Sigmoid colon (tissue), 7 donors: ENCODE data around the gene SART3. TPM values are rescaled to one million over a fixed set of nuclear protein-coding genes. Genes with fewer than 3 reads are reported as not detected.

Source experiments
- DNase-seq: peaks from one replicate; pipeline ENCODE4 v3.0.0-alpha.2; 2019
- H3K27ac ChIP-seq, 4 donors: fragments of 200-600 bp; sonication (generic); one replicate each; pipeline ENCODE4 v1.5.1; 2016 to 2019; ENCODE audit warnings: mild to moderate bottlenecking in 1 of 4
- H3K27me3 ChIP-seq, 3 donors: fragments of 200-600 bp; sonication (generic); one replicate each; pipeline ENCODE4 v1.5.1; 2019; ENCODE audit warnings: mild to moderate bottlenecking in 1 of 3
- H3K36me3 ChIP-seq, 4 donors: fragments of 200-600 bp; sonication (generic); one replicate each; pipeline ENCODE4 v1.5.1; 2016 to 2019
- H3K4me1 ChIP-seq, 4 donors: fragments of 200-600 bp; sonication (generic); one replicate each; pipeline ENCODE4 v1.5.1; 2017 to 2019
- H3K4me3 ChIP-seq, 4 donors: fragments of 200-600 bp; sonication (generic); one replicate each; pipeline ENCODE4 v1.5.1; 2017 to 2019; ENCODE audit warnings: mild to moderate bottlenecking in 2 of 4, moderate library complexity in 1 of 4
- H3K9me3 ChIP-seq, 4 donors: fragments of 200-600 bp in 3 of 4; sonication (generic) in 3 of 4; one replicate each; pipeline versions ENCODE4 v1.5.1 to v1.6.1; 2013 to 2019
- EP300 ChIP-seq, 4 donors: sonication (generic); formaldehyde crosslinking; IDR thresholded peaks; one replicate each; pipeline ENCODE4 v1.6.1; 2017; ENCODE audit warnings: antibody characterized with exemption in 4 of 4
- POLR2A ChIP-seq, 2 donors: fragments of 450-650 bp; IDR thresholded peaks; one replicate each; pipeline ENCODE4 v1.6.1; 2016; ENCODE audit warnings: antibody characterized with exemption in 2 of 2, mild to moderate bottlenecking in 2 of 2, moderate library complexity in 2 of 2
- POLR2AphosphoS5 ChIP-seq, 4 donors: sonication (generic); formaldehyde crosslinking; IDR thresholded peaks; one replicate each; pipeline ENCODE4 v1.6.1; 2017; ENCODE audit warnings: antibody characterized with exemption in 4 of 4
- WGBS, 2 donors: extraction: QIAGEN DNeasy Blood & Tissue Kit; methylation state at CpG; one replicate each; pipeline ENCODE4 v1.1.7; 2013; 5-methylcytosine and 5-hydroxymethylcytosine counted together
- intact Hi-C: fragments of 100-400 bp; cut with DNase I; formaldehyde crosslinking; loops from one replicate; pipeline ENCODE4 v1.15.1; 2023
- polyA plus RNA-seq, 3 donors: library from polyadenylated mRNA; stranded (reverse); fragments of 200-250 nt; gene quantifications; one replicate each; pipeline ENCODE4 v1.2.3, GENCODE V29; 2013
- total RNA-seq, 4 donors: library from RNA; depleted of rRNA; stranded (reverse); fragments of >200 nt; gene quantifications; one replicate each; pipeline ENCODE4 v1.1.0, GENCODE V29; 2016
- TF ChIP-seq, protein P1 (sequence below), 4 experiments: fragments of 450-650 bp in 3 of 4; fragments of 200-600 bp in 1 of 4; IDR thresholded peaks; one replicate each; pipeline ENCODE4 v1.5.1; 2016 to 2019; ENCODE audit warnings: antibody characterized with exemption in 4 of 4, mild to moderate bottlenecking in 3 of 4, moderate library complexity in 2 of 4
- donor health status: healthy with polysubstance abuse.
- donor health status: Bipolar disorder and iron deficiency.
- donor health status: healthy.

Gene SART3
- total and polyA plus RNA-seq, 7 donors: 15.3 to 69.1 (median 45.3) TPM

DNA sequence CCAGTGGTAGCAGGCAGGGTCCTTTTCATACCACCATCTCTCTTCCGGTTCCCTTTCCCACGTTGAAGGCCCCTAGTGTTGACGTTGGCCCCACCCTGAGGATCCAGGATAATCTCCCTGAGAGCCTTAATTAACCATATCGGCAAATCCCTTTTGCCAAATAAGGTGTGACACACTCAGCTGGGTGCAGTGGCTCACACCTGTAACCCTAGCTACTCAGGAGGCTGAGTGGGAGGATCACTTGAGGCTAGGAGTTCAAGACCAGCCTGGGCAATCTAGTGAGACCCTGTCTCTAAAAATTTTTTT lies 39.7 kb upstream of the SART3 start:
- no peaks in the 10 kb centered on the region for H3K27me3 ChIP-seq
- H3K36me3 ChIP-seq: no peaks in the 10 kb centered on the region
- no peak for DNase-seq
- H3K4me3 ChIP-seq: no peak overlapping the region
- no peaks in the 10 kb centered on the region for H3K4me1 ChIP-seq
- H3K27ac ChIP-seq: no peak overlapping the region
- intact Hi-C loops: no loop called here
- WGBS, 2 donors: 23 to 65% methylated on average over 4 of the region's 4 CpGs
- TF ChIP-seq, protein P1, sequence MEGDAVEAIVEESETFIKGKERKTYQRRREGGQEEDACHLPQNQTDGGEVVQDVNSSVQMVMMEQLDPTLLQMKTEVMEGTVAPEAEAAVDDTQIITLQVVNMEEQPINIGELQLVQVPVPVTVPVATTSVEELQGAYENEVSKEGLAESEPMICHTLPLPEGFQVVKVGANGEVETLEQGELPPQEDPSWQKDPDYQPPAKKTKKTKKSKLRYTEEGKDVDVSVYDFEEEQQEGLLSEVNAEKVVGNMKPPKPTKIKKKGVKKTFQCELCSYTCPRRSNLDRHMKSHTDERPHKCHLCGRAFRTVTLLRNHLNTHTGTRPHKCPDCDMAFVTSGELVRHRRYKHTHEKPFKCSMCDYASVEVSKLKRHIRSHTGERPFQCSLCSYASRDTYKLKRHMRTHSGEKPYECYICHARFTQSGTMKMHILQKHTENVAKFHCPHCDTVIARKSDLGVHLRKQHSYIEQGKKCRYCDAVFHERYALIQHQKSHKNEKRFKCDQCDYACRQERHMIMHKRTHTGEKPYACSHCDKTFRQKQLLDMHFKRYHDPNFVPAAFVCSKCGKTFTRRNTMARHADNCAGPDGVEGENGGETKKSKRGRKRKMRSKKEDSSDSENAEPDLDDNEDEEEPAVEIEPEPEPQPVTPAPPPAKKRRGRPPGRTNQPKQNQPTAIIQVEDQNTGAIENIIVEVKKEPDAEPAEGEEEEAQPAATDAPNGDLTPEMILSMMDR (IDR thresholded peaks at IDR 0.05): no peak
- TF ChIP-seq POLR2A (IDR thresholded peaks at IDR 0.05): no peak
- TF ChIP-seq EP300 (IDR thresholded peaks at IDR 0.05): no peak
- TF ChIP-seq POLR2AphosphoS5 (IDR thresholded peaks at IDR 0.05): no peak
- no peaks in the 10 kb centered on the region for H3K9me3 ChIP-seq

DNA sequence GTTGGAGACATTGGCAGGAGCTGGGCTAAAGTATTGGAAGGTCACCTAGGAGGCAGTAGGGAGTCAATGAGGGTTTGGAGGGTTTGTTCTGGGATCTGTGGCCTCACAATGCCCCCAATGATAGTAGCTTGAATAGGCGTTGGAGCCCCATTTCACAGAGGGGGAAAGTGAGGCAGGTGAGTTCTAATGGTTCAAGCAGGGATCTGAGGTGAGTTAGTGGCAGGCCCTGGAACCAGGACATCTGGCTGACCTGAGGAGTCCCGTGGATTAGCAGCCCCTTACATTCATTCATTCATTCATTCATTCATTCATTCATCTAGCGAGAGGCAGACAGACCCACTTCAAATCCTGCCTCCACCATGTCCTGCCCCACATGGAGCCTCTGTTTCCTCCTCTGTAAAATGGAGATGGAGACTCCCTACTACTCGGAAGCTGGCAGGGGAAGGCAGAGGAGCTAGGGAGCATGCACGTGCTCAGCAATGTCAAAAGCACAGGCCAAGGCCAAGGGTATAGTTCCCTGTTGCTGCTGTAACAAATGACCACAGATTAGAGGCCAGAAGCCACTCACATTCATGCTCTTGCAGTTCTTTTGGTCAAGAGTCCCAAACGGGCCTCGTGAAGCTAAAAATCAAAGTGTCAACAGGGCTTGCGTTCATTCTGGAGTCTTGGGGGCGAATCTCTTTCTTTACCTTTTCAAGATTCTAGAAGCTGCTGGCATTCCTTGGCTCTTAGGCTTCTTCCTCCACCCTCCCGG lies 39.2 kb upstream of the SART3 start:
- Histone ChIP-seq H3K27me3 (no peaks in the 10 kb centered on the region), H3K4me3 (no peak overlapping the region), H3K9me3 (no peaks in the 10 kb centered on the region), H3K36me3 (no peaks in the 10 kb centered on the region), H3K4me1 (no peaks in the 10 kb centered on the region), H3K27ac (no peak overlapping the region)
- no peak for DNase-seq
- TF ChIP-seq POLR2AphosphoS5 (IDR thresholded peaks at IDR 0.05): no peak
- no peak for TF ChIP-seq POLR2A (IDR thresholded peaks at IDR 0.05)
- no peak for TF ChIP-seq EP300 (IDR thresholded peaks at IDR 0.05)
- intact Hi-C loops: no loop called here
- 63 to 81% methylated on average over 10 of the region's 10 CpGs for WGBS, 2 donors

DNA sequence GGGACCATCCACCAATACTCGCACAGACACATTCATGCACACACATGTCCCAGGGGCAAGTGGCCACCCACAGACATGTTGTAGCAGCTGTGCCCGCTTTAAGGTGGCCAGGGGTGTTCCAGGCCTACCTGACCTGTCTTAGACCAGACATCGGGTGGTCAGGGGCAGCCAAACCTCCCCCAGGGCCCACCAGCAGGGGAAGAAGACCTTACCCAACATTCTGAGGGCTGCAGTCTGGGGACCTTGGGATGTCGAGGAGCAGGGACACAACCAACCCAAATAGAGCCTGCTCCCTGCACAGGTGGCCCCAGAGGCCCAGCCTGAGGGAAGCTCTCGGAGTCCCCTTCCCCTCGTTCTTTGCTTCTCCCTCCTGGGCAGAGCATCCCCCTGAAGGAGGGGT lies 38.6 kb upstream of the SART3 start:
- 66 to 85% methylated on average over 6 of the region's 6 CpGs for WGBS, 2 donors
- Histone ChIP-seq H3K4me1 (no peaks in the 10 kb centered on the region), H3K36me3 (no peaks in the 10 kb centered on the region), H3K9me3 (no peaks in the 10 kb centered on the region), H3K27ac (no peak overlapping the region), H3K4me3 (no peak overlapping the region), H3K27me3 (no peaks in the 10 kb centered on the region)
- TF ChIP-seq EP300 (IDR thresholded peaks at IDR 0.05): no peak
- no peak for TF ChIP-seq POLR2AphosphoS5 (IDR thresholded peaks at IDR 0.05)
- no peak for DNase-seq
- intact Hi-C loops: no loop called here

DNA sequence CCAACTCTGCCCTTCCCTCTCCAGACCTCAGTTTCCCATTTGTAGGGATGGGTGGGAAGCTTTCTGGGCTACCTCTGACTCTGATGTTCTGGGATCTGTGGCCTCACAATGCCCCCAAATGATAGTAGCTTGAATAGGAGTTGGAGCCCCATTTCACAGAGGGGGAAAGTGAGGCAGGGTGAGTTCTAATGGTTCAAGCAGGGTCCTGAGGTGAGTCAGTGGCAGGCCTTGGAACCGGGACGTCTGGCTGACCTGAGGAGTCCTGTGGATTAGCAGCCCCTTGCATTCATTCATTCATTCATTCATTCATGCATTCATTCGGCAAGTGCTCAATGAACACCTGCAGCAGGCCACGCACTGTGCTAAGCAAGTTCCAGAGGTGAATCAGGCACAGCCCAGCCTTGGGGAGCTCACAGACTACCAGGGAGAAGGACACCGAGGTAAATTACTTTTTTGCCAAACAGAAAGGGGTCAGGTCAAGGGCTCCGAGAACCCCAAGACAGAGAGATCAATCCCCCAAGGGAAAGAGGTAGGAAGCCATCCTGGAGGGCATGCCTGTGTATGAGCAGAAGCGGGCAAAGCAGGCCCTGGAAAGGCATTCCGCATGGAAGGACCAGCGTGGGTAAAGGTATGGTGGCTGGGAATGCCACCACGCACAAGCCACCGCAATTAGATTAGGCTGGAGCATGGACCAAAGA lies 37.7 kb upstream of the SART3 start:
- WGBS, 2 donors: 80 to 91% methylated on average over 11 of the region's 11 CpGs
- Histone ChIP-seq H3K4me1 (no peaks in the 10 kb centered on the region), H3K9me3 (no peaks in the 10 kb centered on the region), H3K4me3 (no peak overlapping the region), H3K27me3 (no peaks in the 10 kb centered on the region), H3K36me3 (no peaks in the 10 kb centered on the region), H3K27ac (peak overlapping the region in 1 of 4 donors; percentile 12)
- TF ChIP-seq EP300 (IDR thresholded peaks at IDR 0.05) (no peak), POLR2A (IDR thresholded peaks at IDR 0.05) (no peak), POLR2AphosphoS5 (IDR thresholded peaks at IDR 0.05) (no peak)
- TF ChIP-seq, protein P1 (IDR thresholded peaks at IDR 0.05): no peak
- intact Hi-C loops: no loop called here
- no peak for DNase-seq

DNA sequence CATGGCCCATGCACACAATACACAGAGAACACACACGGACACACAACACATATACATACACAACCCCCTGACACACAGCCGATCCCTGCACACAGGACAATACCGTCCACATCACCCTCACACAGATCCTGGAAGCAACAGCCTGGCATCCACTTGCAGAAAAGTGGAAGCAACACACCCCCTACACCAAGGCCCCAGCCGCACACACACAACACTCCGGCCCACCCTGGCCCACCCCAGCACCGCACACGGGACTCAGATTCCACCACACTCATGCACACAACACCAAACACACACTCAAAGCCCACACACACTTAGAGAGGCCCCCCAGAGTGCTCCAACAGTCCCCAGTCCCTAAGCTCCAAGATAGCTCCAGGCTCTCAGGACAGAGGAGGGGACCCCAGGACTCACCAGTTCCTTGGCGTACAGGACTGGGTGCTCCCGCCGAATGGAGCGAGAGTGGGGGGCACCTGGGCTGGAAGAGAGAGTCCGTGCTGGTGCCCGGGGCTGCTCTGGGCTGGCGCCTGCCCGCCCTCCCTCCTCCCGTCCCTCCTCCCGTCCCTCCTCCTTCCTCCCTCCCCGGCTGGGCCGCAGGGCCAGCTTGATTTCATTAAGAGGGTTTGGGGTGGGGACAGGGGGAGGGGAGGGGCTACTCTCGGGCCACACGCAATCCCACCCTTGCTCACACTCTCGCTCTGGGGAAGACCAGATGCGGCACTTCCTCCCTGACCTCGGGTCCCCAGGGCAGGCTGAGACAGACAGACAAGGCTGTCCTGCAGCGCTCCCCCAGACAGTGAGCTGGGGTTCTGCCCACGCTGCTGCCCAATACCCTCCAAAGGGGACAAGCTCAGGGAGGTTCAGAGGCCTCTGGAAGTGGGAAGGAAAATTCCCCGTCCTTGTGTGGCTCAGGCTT lies 36.8 kb upstream of the SART3 start, which contains the start of gene TMEM119:
TSS of gene TMEM119 (minus strand) at position 526 of the 913 bp plus-strand sequence. CDS start 5,701 bp downstream, outside the sequence.
- H3K36me3 ChIP-seq: no peaks in the 10 kb centered on the region
- peak within 1 kb of the TSS in 2 of 4 donors; percentile 12 to 31 for H3K27ac ChIP-seq
- no peaks in the 10 kb centered on the region for H3K9me3 ChIP-seq
- peak; percentile 76 for DNase-seq
- no peaks in the 10 kb centered on the region for H3K4me1 ChIP-seq
- peak within 1 kb of the TSS in 3 of 4 donors; percentile 21 to 32 (median 30) for H3K4me3 ChIP-seq
- no peaks in the 10 kb centered on the region for H3K27me3 ChIP-seq
- WGBS, 2 donors: 42 to 55% methylated on average over 27 of the region's 27 CpGs
- TF ChIP-seq, protein P1 (IDR thresholded peaks at IDR 0.05): no peak
- TF ChIP-seq POLR2A (IDR thresholded peaks at IDR 0.05) (no peak), POLR2AphosphoS5 (IDR thresholded peaks at IDR 0.05) (no peak), EP300 (IDR thresholded peaks at IDR 0.05) (no peak)
- intact Hi-C loops: no loop called here
